ENCODE measurements around the gene FITM2.

- TF ChIP-seq POLR2A (IDR thresholded peaks at IDR 0.05; ENCODE audit: low read depth, low read length) (no peak), POLR2AphosphoS5 (IDR thresholded peaks at IDR 0.05; ENCODE audit: low read depth, low read length) (no peak)
These were observed 8.3 kb downstream of the FITM2 start for GRCh38 chr20:44302736-44303135.
